ENCODE results near the gene FBXO21.

FBXO21 gene

GRCh38 chr12:117151403-117152031 is 38.8 kb downstream of the FBXO21 start:
- peaks cover 10 to 11% of the 10 kb centered on the region in 2 donors for H3K4me1 Mint-ChIP-seq (ENCODE audit: low read depth in 2 of 2)
- no peak for ATAC-seq (replicated peaks)
- peaks cover 66% of the 10 kb centered on the region for H3K36me3 Mint-ChIP-seq (ENCODE audit: insufficient read depth)
- no peaks in the 10 kb centered on the region for H3K27me3 Mint-ChIP-seq
- no peak overlapping the region for H3K4me3 Mint-ChIP-seq
- no peak for DNase-seq
- H3K9me3 Mint-ChIP-seq, result no peaks in the 10 kb centered on the region
- H3K27ac Mint-ChIP-seq, result no peak overlapping the region

DNA sequence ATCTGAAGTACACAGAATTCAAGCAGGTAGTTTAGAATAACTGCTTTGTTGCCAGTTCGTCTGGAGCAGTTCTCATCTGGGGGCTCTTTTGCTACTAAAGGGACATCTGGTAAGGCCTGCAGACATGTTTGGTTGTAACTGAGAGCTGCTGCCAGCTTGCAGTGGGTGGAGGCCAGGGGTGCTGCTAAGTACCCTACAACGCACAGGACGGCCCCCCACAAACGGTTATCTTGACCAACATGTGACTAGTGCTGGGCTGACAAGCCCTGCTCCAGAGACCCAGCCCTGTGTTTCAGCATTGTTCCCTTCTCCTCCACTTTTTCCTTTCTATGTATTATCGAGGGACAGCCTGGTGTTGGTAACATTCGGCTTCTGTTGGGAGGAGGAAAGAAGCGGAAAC is 40.8 kb downstream of the FBXO21 start:
- H3K36me3 Mint-ChIP-seq (ENCODE audit: insufficient read depth), result peaks cover 68% of the 10 kb centered on the region

GRCh38 chr12:117148642-117149041 is 41.6 kb downstream of the FBXO21 start:
- Mint-ChIP-seq H3K27me3 (no peaks in the 10 kb centered on the region), H3K9me3 (no peaks in the 10 kb centered on the region), H3K4me1 (ENCODE audit: low read depth in 2 of 2) (peaks cover 10 to 11% of the 10 kb centered on the region in 2 donors), H3K4me3 (no peak overlapping the region), H3K36me3 (ENCODE audit: insufficient read depth) (peaks cover 68% of the 10 kb centered on the region), H3K27ac (peak overlapping the region; percentile 20 to 44)
- no peak for DNase-seq
- no peak for ATAC-seq (replicated peaks)

More for the DNA sequence above, 40.8 kb downstream of the FBXO21 start:
- H3K27ac Mint-ChIP-seq, result peak overlapping the region in 1 of 2 donors; percentile 44
- no peak for DNase-seq
- H3K9me3 Mint-ChIP-seq, result no peaks in the 10 kb centered on the region
- no peak overlapping the region for H3K4me3 Mint-ChIP-seq
- ATAC-seq (replicated peaks), result no peak
- H3K4me1 Mint-ChIP-seq (ENCODE audit: low read depth in 2 of 2), result peaks cover 10 to 11% of the 10 kb centered on the region in 2 donors
- no peaks in the 10 kb centered on the region for H3K27me3 Mint-ChIP-seq

DNA sequence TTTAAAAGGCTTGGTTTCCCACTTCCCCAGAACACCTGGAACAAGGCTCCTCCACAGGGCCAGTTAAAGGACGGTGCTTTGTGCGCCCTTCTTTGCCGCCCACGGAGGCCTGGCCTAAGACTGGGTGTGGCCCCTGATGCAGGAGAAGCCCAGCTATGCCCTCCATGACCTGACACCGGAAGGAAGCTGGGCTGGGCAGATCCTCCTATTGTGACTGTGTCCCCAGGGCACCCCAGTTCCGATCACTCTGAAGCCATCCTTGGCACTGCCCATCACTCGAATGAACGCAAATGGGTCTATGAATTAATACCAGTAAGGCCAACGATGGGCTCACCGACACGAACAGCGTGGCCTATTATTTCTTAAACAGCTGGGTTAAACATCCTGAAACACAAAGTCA is 42.6 kb downstream of the FBXO21 start:
- peaks cover 66% of the 10 kb centered on the region for H3K36me3 Mint-ChIP-seq (ENCODE audit: insufficient read depth)
- peaks cover 4 to 8% of the 10 kb centered on the region in 2 donors for H3K4me1 Mint-ChIP-seq (ENCODE audit: low read depth in 2 of 2)
- peak overlapping the region; percentile 20 to 44 for H3K27ac Mint-ChIP-seq
- no peak for ATAC-seq (replicated peaks)
- H3K9me3 Mint-ChIP-seq, result no peaks in the 10 kb centered on the region
- no peak overlapping the region for H3K4me3 Mint-ChIP-seq
- H3K27me3 Mint-ChIP-seq, result no peaks in the 10 kb centered on the region
- no peak for DNase-seq

DNA sequence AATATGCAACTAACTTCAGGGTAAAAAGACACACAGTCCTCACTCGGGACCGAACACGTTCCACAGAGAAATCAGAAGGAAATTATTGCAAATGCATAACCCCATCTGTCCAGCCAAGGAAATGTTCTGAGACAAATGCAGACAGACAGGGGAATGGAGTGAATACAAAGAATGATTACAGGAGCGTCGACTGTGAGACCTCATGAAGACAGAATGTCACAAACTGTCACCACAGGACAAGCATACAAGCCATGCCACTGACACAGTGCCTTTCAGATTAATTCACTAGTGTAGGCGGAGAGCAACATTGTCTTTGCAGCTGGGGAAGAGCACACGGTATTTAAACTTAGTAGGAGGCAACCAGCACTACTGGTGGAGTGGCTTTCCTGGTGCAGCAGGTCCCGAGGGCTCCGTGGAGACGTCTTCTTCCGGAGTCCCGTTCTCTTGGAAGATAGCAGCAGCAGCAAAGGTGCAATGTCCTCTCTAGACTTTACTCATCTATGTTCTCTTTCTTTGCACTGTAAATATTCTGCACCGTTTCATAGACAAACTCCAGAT is 44.6 kb downstream of the FBXO21 start:
- Mint-ChIP-seq H3K27ac (no peak overlapping the region), H3K4me1 (ENCODE audit: low read depth in 2 of 2) (peaks cover 2 to 5% of the 10 kb centered on the region in 2 donors), H3K4me3 (no peak overlapping the region), H3K27me3 (no peaks in the 10 kb centered on the region), H3K9me3 (no peaks in the 10 kb centered on the region), H3K36me3 (ENCODE audit: insufficient read depth) (peaks cover 55% of the 10 kb centered on the region)
- ATAC-seq (replicated peaks), result no peak
- DNase-seq, result no peak

DNA sequence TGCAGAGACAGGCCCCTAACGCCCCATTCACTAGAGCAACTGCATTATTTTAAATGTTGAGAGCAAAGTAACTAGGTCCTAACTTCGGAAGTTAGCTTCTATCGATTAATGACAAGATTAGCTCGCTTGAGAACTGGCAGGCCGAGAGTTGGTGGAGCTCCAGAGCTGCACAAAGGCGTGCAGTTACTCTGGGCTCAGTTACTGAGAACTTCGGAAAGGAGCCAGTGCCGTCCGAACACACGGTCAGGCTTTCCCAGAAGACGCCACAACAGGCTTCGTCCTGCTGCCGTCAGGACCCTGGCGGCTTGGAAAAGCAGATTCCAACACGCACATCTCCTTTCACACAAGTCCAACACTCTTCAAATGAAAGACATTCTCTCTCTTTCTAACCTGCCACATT is 45.7 kb downstream of the FBXO21 start:
- H3K27ac Mint-ChIP-seq, result no peak overlapping the region
- no peak overlapping the region for H3K4me3 Mint-ChIP-seq
- H3K27me3 Mint-ChIP-seq, result no peaks in the 10 kb centered on the region
- ATAC-seq (replicated peaks) (no peak), DNase-seq (no peak)
- H3K9me3 Mint-ChIP-seq, result no peaks in the 10 kb centered on the region
- H3K36me3 Mint-ChIP-seq (ENCODE audit: insufficient read depth), result peaks cover 52% of the 10 kb centered on the region
- peaks cover 0 to 6% of the 10 kb centered on the region in 2 donors for H3K4me1 Mint-ChIP-seq (ENCODE audit: low read depth in 2 of 2)

DNA sequence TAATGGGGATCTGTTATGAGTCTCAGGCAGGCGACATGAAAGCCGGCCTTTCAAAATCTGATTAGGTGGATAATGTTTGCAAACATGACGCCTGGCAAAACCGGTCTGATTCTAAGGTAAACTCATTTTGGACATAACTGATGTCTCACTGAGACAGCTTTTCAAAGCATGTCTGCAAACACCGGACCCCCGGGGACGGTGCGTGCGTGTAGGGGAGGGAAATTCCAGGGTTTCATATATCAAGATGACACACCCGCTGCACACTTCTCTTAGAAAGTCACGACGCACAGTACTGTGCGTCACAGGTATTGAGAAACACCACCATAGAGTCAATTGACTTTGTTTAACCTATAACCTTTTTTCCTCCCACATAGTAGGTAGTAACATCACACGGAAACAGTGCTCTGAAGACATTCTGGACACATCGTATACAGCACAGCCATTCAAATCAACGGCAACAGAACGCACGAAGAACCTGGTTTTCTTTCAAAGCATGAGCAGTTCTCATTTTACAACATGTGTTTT is 47.2 kb downstream of the FBXO21 start:
- no peaks in the 10 kb centered on the region for H3K27me3 Mint-ChIP-seq
- H3K4me3 Mint-ChIP-seq, result no peak overlapping the region
- H3K9me3 Mint-ChIP-seq, result no peaks in the 10 kb centered on the region
- DNase-seq (no peak), ATAC-seq (replicated peaks) (no peak)
- peak overlapping the region in 1 of 2 donors; percentile 35 for H3K27ac Mint-ChIP-seq
- peaks cover 49% of the 10 kb centered on the region for H3K36me3 Mint-ChIP-seq (ENCODE audit: insufficient read depth)
- H3K4me1 Mint-ChIP-seq (ENCODE audit: low read depth in 2 of 2), result peaks cover 0 to 6% of the 10 kb centered on the region in 2 donors

DNA sequence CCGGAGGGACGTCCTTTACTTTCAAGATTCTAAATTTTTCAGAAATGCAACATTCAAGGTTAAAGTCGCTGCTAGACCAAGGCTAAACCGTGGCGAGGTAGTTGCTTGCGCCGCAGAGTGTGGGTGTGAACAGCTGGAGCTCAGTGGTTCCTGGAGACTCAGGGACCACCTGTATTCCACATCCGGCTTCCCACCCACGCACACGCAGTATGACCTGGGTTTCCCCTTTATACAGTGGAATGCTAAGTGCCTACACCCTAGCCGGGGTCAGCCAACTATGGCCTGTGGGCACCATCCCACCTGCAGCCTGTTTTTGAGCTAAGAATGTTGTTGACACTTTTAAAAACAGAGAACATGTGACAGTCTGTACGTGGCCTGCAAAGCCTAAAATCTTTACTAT is 48.2 kb downstream of the FBXO21 start:
- no peaks in the 10 kb centered on the region for H3K27me3 Mint-ChIP-seq
- H3K27ac Mint-ChIP-seq, result no peak overlapping the region
- H3K36me3 Mint-ChIP-seq (ENCODE audit: insufficient read depth), result peaks cover 46% of the 10 kb centered on the region
- ATAC-seq (replicated peaks) (no peak), DNase-seq (no peak)
- peaks cover 0 to 4% of the 10 kb centered on the region in 2 donors for H3K4me1 Mint-ChIP-seq (ENCODE audit: low read depth in 2 of 2)
- H3K4me3 Mint-ChIP-seq, result no peak overlapping the region
- no peaks in the 10 kb centered on the region for H3K9me3 Mint-ChIP-seq

DNA sequence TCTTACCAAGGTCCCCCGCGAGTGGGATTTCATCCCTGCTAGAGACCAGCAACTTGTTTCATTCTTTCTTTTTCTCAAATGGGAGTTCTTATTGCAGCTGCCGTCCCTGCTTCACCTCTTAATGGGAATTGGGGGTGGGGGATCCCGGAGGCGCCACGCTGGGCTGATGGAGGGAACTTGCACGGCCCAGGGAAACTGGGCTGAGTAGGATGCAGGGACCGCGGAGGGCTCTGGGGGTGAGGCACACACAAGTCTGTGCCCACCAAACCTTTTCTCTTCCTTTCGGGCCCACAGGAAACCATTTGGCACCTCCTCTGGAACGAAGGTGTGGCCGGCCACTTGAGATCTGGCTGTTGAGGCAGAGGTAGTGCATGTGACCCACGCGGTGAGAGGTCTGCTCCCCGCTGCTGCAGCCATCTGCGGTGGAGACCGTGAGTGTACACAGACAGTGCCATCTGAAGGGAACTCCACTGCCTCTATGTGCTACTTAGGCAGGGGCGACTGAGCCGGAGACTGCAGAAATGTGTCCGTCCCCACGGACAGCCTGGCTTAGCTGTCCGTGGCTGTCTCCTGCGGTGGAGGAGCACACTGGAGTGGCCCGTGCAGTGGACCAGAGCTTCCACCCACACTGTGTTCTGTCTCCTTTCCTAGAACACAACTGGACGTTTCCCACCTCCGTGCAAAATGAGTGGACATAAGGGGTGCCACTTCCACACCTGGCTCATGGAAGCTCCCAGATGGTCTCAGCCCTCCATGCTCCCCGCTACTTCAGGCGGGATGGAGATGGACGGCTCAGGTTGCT is 49.0 kb downstream of the FBXO21 start:
- peak overlapping the region in 1 of 2 donors; percentile 46 for H3K27ac Mint-ChIP-seq
- no peaks in the 10 kb centered on the region for H3K27me3 Mint-ChIP-seq
- H3K4me1 Mint-ChIP-seq (ENCODE audit: low read depth in 2 of 2), result peaks cover 0 to 4% of the 10 kb centered on the region in 2 donors
- H3K36me3 Mint-ChIP-seq (ENCODE audit: insufficient read depth), result peaks cover 38% of the 10 kb centered on the region
- DNase-seq, result no peak
- no peak overlapping the region for H3K4me3 Mint-ChIP-seq
- H3K9me3 Mint-ChIP-seq, result no peaks in the 10 kb centered on the region
- no peak for ATAC-seq (replicated peaks)

DNA sequence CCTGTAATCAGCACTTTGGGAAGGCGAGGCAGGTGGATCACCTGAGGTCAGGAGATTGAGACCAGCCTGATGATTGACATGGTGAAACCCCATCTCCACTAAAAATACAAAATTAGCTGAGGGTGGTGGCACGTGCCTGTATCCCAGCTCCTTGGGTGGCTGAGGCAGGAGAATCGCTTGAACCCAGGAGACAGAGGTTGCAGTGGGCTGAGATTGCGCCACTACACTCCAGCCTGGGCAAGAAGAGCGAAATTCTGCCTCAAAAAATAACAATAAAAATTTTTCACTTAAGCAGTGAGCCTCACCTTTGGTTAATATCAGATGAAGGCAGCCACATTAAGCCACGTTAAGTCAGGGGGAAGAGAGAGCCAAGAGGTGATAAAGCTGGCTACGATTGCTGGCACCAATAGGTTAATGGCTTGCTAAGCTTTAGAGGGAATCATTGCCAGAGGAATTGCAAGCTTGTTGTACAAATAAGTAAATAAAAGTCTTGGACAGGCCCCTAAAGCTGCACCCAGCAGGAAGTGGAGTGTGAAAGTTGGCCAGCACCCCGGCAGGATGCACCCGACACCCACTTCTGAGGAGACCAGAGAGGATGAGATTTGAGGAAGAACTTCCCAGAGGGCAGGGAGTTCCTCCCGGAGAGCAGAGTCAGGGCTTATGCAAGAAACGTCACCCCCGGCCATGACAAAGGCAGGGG is 49.7 kb downstream of the FBXO21 start:
- DNase-seq (no peak), ATAC-seq (replicated peaks) (no peak)
- H3K27me3 Mint-ChIP-seq, result no peaks in the 10 kb centered on the region
- H3K27ac Mint-ChIP-seq, result peak overlapping the region in 1 of 2 donors; percentile 46
- H3K36me3 Mint-ChIP-seq (ENCODE audit: insufficient read depth), result peaks cover 31% of the 10 kb centered on the region
- no peaks in the 10 kb centered on the region for H3K9me3 Mint-ChIP-seq
- H3K4me3 Mint-ChIP-seq, result no peak overlapping the region
- peaks cover 0 to 4% of the 10 kb centered on the region in 2 donors for H3K4me1 Mint-ChIP-seq (ENCODE audit: low read depth in 2 of 2)

DNA sequence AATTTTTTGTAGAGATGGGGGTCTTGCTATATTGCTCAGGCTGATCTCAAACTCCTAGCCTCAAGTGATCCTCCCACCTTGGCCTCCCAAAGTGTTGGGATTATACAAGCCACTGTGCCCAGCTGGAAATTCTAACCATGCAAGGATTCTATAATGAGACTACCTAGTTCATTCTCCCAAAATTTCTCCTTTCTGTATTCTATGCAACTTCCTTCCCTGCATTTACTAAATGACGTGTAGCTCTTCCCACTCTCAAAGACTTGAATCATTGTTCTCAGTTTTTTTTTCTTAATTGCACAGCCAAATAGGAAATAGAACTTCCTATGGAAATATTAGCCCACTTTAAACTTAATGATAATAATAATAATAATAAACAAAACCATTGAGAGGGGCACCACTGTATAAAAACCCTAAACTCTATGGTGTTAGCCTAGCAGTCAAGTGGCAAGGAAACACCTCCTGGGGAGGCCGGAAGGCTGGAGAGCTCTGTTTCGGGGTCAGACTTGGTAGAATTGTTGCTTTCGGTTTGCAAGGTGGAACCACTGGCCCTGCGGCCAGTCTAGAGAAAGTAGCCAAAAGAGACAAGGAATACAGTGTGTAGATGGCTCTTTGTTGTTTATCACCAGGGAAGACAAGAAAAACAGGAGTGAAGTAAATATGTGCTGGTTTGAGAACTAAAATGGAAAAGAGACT is 51.1 kb downstream of the FBXO21 start:
- ATAC-seq (replicated peaks), result no peak
- Mint-ChIP-seq H3K9me3 (no peaks in the 10 kb centered on the region), H3K4me1 (ENCODE audit: low read depth in 2 of 2) (peaks cover 3 to 6% of the 10 kb centered on the region in 2 donors), H3K27ac (no peak overlapping the region), H3K36me3 (ENCODE audit: insufficient read depth) (peaks cover 17% of the 10 kb centered on the region), H3K27me3 (no peaks in the 10 kb centered on the region), H3K4me3 (no peak overlapping the region)
- DNase-seq, result no peak

GRCh38 chr12:117134721-117135120 is 55.5 kb downstream of the FBXO21 start:
- Mint-ChIP-seq H3K36me3 (ENCODE audit: insufficient read depth) (no peaks in the 10 kb centered on the region), H3K4me1 (ENCODE audit: low read depth in 2 of 2) (peaks cover 10 to 11% of the 10 kb centered on the region in 2 donors), H3K9me3 (no peaks in the 10 kb centered on the region), H3K27ac (peak overlapping the region; percentile 42 to 90), H3K4me3 (no peak overlapping the region), H3K27me3 (no peaks in the 10 kb centered on the region)
- DNase-seq, result no peak
- no peak for ATAC-seq (replicated peaks)

DNA sequence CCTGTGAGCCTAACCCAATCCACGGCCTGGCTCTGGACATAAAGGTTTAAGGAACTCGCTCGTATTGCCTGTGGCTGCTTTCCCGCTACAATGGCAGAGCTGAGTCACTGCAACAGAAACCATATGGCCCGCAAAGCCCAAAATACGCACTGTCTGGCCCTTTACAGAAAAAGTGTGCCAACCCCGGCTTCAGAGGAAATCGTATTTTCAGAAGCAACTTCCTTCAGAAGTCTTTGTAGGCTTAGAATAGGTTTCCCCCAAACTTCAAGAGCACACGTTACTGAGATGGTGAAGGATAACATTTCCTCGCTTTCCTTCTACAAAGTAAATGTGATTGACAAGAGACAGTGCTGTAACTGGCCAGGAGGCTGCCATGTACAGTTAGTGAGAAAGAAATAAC is 56.2 kb downstream of the FBXO21 start:
- no peaks in the 10 kb centered on the region for H3K9me3 Mint-ChIP-seq
- H3K36me3 Mint-ChIP-seq (ENCODE audit: insufficient read depth), result no peaks in the 10 kb centered on the region
- peak overlapping the region; percentile 0 to 57 for H3K4me3 Mint-ChIP-seq
- no peaks in the 10 kb centered on the region for H3K27me3 Mint-ChIP-seq
- H3K4me1 Mint-ChIP-seq (ENCODE audit: low read depth in 2 of 2), result peaks cover 10 to 11% of the 10 kb centered on the region in 2 donors
- peak overlapping the region; percentile 42 to 90 for H3K27ac Mint-ChIP-seq
- DNase-seq, result peak; percentile 9 to 26 (median 25)
- peak; percentile 87 for ATAC-seq (replicated peaks)

Data from effector memory CD8-positive, alpha-beta T cell (primary cell).